Gastroesophageal sphincter (tissue), 4 donors: ENCODE measurements around the gene FGFR3. TPM values are rescaled to one million over a fixed set of nuclear protein-coding genes. Genes with fewer than 3 reads are reported as not detected.

Experiments used
- ATAC-seq: fragments of 150-250 bp; one replicate; pipeline ENCODE4 v1.9.1; 2016; ENCODE audit warnings: mild to moderate bottlenecking, moderate library complexity
- H3K27ac ChIP-seq, 4 donors: fragments of 200-600 bp; sonication (generic) in 3 of 4; 1 replicate in 3 of 4; 2 replicates in 1 of 4; pipeline ENCODE4 v1.5.1; 2016 to 2019
- H3K27me3 ChIP-seq: fragments of 200-600 bp; sonication (generic); one replicate; pipeline ENCODE4 v1.5.1; 2019
- H3K36me3 ChIP-seq, 2 donors: fragments of 200-600 bp; sonication (generic); one replicate each; pipeline ENCODE4 v1.5.1; 2019; ENCODE audit warnings: control low read depth in 1 of 2
- H3K4me1 ChIP-seq, 3 donors: fragments of 200-600 bp; sonication (generic); 1 replicate in 2 of 3; 2 replicates in 1 of 3; pipeline ENCODE4 v1.5.1; 2016 to 2019; ENCODE audit warnings: control low read depth in 2 of 3
- H3K4me3 ChIP-seq, 2 donors: fragments of 200-600 bp; sonication (generic); one replicate each; pipeline ENCODE4 v1.5.1; 2019; ENCODE audit warnings: mild to moderate bottlenecking in 1 of 2, moderate library complexity in 1 of 2
- H3K9me3 ChIP-seq, 3 donors: fragments of 200-600 bp; sonication (generic); one replicate each; pipeline ENCODE4 v1.5.1; 2017 to 2019; ENCODE audit warnings: control low read depth in 2 of 3
- EP300 ChIP-seq: sonication (generic); formaldehyde crosslinking; IDR thresholded peaks from one replicate; pipeline ENCODE4 v1.6.1; 2017; ENCODE audit warnings: antibody characterized with exemption, mild to moderate bottlenecking
- POLR2A ChIP-seq, 2 donors: fragments of 450-650 bp; IDR thresholded peaks; one replicate each; pipeline ENCODE4 v1.6.1; 2017; ENCODE audit warnings: antibody characterized with exemption in 2 of 2, mild to moderate bottlenecking in 2 of 2, moderate library complexity in 1 of 2
- POLR2AphosphoS5 ChIP-seq: sonication (generic); formaldehyde crosslinking; IDR thresholded peaks from one replicate; pipeline ENCODE4 v1.6.1; 2017; ENCODE audit warnings: antibody characterized with exemption
- WGBS, 2 donors: methylation state at CpG; one replicate each; pipeline ENCODE4 v1.1.5; 2018; ENCODE audit warnings: low coverage in 1 of 2; 5-methylcytosine and 5-hydroxymethylcytosine counted together
- total RNA-seq, 4 donors: library from RNA; depleted of rRNA; stranded (reverse); fragments of >200 nt; gene quantifications; one replicate each; pipeline ENCODE4 v1.1.0, GENCODE V29; 2016
- TF ChIP-seq, protein P1 (sequence below), 4 experiments: fragments of 200-600 bp in 2 of 4; fragments of 450-650 bp in 2 of 4; sonication (generic) in 1 of 4; IDR thresholded peaks; one replicate each; pipeline ENCODE4 v1.5.1; 2017 to 2019; ENCODE audit warnings: antibody characterized with exemption in 4 of 4, mild to moderate bottlenecking in 2 of 4, moderate library complexity in 2 of 4

Gene FGFR3
- total RNA-seq, 4 donors from 2014 or later: 1.4 to 17.7 (median 1.8) TPM

GRCh38 chr4:1771555-1772305 is 21.4 kb upstream of the FGFR3 start:
- peaks cover 0 to 13% (median 4%) of the 10 kb centered on the region in 3 donors for H3K4me1 ChIP-seq
- H3K27me3 ChIP-seq: peaks cover 61% of the 10 kb centered on the region
- TF ChIP-seq EP300 (no peak), POLR2A (IDR thresholded peaks at IDR 0.05) (no peak), POLR2AphosphoS5 (no peak)
- TF ChIP-seq, protein P1, sequence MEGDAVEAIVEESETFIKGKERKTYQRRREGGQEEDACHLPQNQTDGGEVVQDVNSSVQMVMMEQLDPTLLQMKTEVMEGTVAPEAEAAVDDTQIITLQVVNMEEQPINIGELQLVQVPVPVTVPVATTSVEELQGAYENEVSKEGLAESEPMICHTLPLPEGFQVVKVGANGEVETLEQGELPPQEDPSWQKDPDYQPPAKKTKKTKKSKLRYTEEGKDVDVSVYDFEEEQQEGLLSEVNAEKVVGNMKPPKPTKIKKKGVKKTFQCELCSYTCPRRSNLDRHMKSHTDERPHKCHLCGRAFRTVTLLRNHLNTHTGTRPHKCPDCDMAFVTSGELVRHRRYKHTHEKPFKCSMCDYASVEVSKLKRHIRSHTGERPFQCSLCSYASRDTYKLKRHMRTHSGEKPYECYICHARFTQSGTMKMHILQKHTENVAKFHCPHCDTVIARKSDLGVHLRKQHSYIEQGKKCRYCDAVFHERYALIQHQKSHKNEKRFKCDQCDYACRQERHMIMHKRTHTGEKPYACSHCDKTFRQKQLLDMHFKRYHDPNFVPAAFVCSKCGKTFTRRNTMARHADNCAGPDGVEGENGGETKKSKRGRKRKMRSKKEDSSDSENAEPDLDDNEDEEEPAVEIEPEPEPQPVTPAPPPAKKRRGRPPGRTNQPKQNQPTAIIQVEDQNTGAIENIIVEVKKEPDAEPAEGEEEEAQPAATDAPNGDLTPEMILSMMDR (IDR thresholded peaks at IDR 0.05): no peak
- H3K36me3 ChIP-seq: no peaks in the 10 kb centered on the region
- WGBS, 2 donors: no CpG with 5 or more reads among the region's 28 CpGs
- H3K4me3 ChIP-seq: no peak overlapping the region
- no peak overlapping the region for H3K27ac ChIP-seq
- no peak for ATAC-seq
- no peaks in the 10 kb centered on the region for H3K9me3 ChIP-seq

GRCh38 chr4:1772853-1773538 is 20.1 kb upstream of the FGFR3 start:
- no peaks in the 10 kb centered on the region for H3K36me3 ChIP-seq
- WGBS, 2 donors: 63 to 91% methylated on average over 2 to 6 of the region's 30 CpGs
- H3K27me3 ChIP-seq: peaks cover 61% of the 10 kb centered on the region
- TF ChIP-seq, protein P1 (IDR thresholded peaks at IDR 0.05): no peak
- TF ChIP-seq POLR2AphosphoS5: no peak
- TF ChIP-seq EP300: no peak
- no peak for TF ChIP-seq POLR2A (IDR thresholded peaks at IDR 0.05)
- no peak for ATAC-seq
- H3K9me3 ChIP-seq: no peaks in the 10 kb centered on the region
- peaks cover 0 to 1% (median 0%) of the 10 kb centered on the region in 3 donors for H3K4me1 ChIP-seq
- H3K4me3 ChIP-seq: no peak overlapping the region
- H3K27ac ChIP-seq: no peak overlapping the region

DNA sequence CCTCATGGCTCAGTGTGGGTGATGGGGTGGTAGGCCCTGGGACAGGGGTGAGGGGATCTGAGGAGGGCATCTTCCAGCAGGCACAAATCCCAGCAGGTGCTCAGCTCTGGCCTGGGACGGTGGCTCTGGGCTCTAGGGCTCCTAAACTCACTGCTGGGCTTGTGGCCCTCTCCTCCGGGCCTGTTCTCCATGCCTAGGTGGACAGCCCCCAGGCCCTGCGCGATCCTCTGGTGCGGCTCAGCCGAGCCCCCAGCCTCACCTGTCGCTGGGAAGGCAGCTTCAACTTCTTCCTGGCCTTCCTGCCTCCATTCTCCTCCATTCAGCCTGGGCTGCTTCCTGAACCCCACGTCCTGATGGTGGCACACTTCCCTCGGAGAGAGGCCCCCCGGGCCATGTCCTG is 19.3 kb upstream of the FGFR3 start:
- no peak overlapping the region for H3K4me3 ChIP-seq
- no peaks in the 10 kb centered on the region for H3K9me3 ChIP-seq
- ATAC-seq: no peak
- H3K27ac ChIP-seq: no peak overlapping the region
- WGBS, 2 donors: no CpG with 5 or more reads among the region's 10 CpGs
- H3K27me3 ChIP-seq: peaks cover 61% of the 10 kb centered on the region
- no peaks in the 10 kb centered on the region for H3K4me1 ChIP-seq
- TF ChIP-seq EP300 (no peak), POLR2AphosphoS5 (no peak), POLR2A (IDR thresholded peaks at IDR 0.05) (no peak)
- TF ChIP-seq, protein P1 (IDR thresholded peaks at IDR 0.05): no peak
- no peaks in the 10 kb centered on the region for H3K36me3 ChIP-seq

DNA sequence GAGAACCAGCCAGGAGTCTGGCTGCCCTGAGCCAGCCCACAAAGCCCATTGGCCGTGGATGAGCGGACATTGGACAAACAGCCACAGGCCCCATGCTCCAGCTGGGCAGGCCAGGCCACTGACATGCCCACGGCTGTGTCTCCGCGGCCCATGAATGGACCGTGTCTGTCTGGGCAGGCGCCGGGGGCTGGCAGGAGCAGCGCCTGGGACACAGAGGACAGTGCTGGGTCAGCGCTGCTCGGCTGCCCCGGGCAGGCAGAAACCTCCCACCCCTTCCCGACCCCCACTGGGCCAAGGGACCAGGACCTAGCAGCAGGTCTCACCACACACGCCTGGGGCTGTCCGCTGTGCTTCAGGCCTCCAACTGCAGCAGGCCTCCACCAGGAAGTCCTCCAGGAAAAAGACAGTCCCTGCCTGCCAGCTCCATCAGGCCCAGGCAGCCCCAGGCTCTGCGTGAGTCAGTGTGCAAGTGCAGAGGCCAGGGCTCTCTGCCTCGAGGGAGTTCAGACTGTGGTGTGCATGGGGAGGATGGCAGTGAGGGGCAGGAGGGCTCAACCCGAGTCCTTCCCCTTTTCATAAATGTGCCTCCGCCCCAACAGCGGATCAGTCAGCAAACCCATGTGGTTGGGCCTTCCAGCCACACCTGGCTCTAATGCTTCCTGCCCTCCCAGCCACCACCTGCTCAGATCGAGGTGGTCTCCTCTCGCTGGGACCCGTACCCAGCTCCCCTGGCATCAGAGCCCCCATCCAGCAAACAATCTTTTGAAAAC is 17.2 kb upstream of the FGFR3 start:
- Histone ChIP-seq H3K36me3 (no peaks in the 10 kb centered on the region), H3K4me1 (no peaks in the 10 kb centered on the region), H3K9me3 (no peaks in the 10 kb centered on the region), H3K4me3 (no peak overlapping the region), H3K27ac (no peak overlapping the region), H3K27me3 (peaks cover 49% of the 10 kb centered on the region)
- no peak for ATAC-seq
- no CpG with 5 or more reads among the region's 23 CpGs for WGBS, 2 donors
- TF ChIP-seq POLR2AphosphoS5: no peak
- TF ChIP-seq, protein P1 (IDR thresholded peaks at IDR 0.05): no peak
- TF ChIP-seq POLR2A (IDR thresholded peaks at IDR 0.05): no peak
- TF ChIP-seq EP300: no peak
